Smooth muscle cell (in vitro differentiated cells): ENCODE results near the gene IPO4. TPM values are rescaled to one million over a fixed set of nuclear protein-coding genes. Genes with fewer than 3 reads are reported as not detected.

Experiments
- DNase-seq: peaks from one replicate; lab custom pipeline; 2025; ENCODE audit not compliant: unreplicated experiment; lab: John Stamatoyannopoulos, UW
- H2AFZ ChIP-seq: fragments of 200-600 bp; sonication (generic); 2 replicates; pipeline ENCODE4 v1.6.0; 2016; ENCODE audit warnings: antibody characterized with exemption, low read depth, mild to moderate bottlenecking
- H3F3A ChIP-seq: fragments of 200-600 bp; sonication (generic); 2 replicates; pipeline ENCODE4 v1.6.0; 2017; ENCODE audit warnings: antibody characterized with exemption, low read depth
- H3K27ac ChIP-seq: fragments of 200-600 bp; sonication (generic); 2 replicates; pipeline ENCODE4 v1.5.1; 2016; ENCODE audit warnings: low read depth, mild to moderate bottlenecking
- H3K27me3 ChIP-seq: fragments of 200-600 bp; sonication (generic); 2 replicates; pipeline ENCODE4 v1.6.1; 2016; ENCODE audit warnings: low read depth, mild to moderate bottlenecking
- H3K36me3 ChIP-seq: fragments of 200-600 bp; sonication (generic); 2 replicates; pipeline ENCODE4 v1.5.1; 2016; ENCODE audit warnings: low read depth
- H3K4me1 ChIP-seq: fragments of 200-600 bp; sonication (generic); 2 replicates; pipeline ENCODE4 v1.5.1; 2016; ENCODE audit warnings: low read depth
- H3K4me2 ChIP-seq: fragments of 200-600 bp; sonication (generic); 2 replicates; pipeline ENCODE4 v1.6.0; 2016; ENCODE audit warnings: mild to moderate bottlenecking
- H3K4me3 ChIP-seq: fragments of 200-600 bp; sonication (generic); 2 replicates; pipeline ENCODE4 v1.5.1; 2016; ENCODE audit warnings: mild to moderate bottlenecking
- H3K79me2 ChIP-seq: fragments of 200-600 bp; sonication (generic); 2 replicates; pipeline ENCODE4 v1.6.0; 2016; ENCODE audit warnings: low read depth, mild to moderate bottlenecking
- H3K9ac ChIP-seq: fragments of 200-600 bp; sonication (generic); 2 replicates; pipeline ENCODE4 v1.6.0; 2016; ENCODE audit warnings: low read depth
- H3K9me3 ChIP-seq: fragments of 200-600 bp; sonication (generic); replicated peaks from 2 replicates; pipeline ENCODE4 v1.5.1; 2016; ENCODE audit warnings: low read depth
- H4K20me1 ChIP-seq: fragments of 200-600 bp; sonication (generic); 2 replicates; pipeline ENCODE4 v1.6.0; 2016; ENCODE audit warnings: low read depth
- CTCF ChIP-seq: fragments of 200-600 bp; sonication (generic); IDR thresholded peaks from 2 replicates; pipeline ENCODE4 v1.5.1; 2017; ENCODE audit warnings: borderline replicate concordance, mild to moderate bottlenecking, antibody characterized with exemption; ENCODE audit not compliant: insufficient read depth, poor library complexity, severe bottlenecking
- WGBS: methylation state at CpG from one replicate; pipeline ENCODE4 v1.1.7; 2016; ENCODE audit warnings: low lambda C conversion rate; 5-methylcytosine and 5-hydroxymethylcytosine counted together
- polyA plus RNA-seq: library from polyadenylated mRNA; unstranded; fragments of >200 nt; fragmentation: Nextera tagmentation; extraction: Ambion mirVana; gene quantifications from 2 replicates; pipeline ENCODE4 v1.2.1, GENCODE V29; 2016
- total RNA-seq: library from RNA; depleted of rRNA; stranded (reverse); fragments of >200 nt; gene quantifications from 2 replicates; pipeline ENCODE4 v1.2.3, GENCODE V29; 2014

Gene IPO4
- total and polyA plus RNA-seq, 2 experiments from 2014 or later = 14.7 to 20.5 TPM

DNA sequence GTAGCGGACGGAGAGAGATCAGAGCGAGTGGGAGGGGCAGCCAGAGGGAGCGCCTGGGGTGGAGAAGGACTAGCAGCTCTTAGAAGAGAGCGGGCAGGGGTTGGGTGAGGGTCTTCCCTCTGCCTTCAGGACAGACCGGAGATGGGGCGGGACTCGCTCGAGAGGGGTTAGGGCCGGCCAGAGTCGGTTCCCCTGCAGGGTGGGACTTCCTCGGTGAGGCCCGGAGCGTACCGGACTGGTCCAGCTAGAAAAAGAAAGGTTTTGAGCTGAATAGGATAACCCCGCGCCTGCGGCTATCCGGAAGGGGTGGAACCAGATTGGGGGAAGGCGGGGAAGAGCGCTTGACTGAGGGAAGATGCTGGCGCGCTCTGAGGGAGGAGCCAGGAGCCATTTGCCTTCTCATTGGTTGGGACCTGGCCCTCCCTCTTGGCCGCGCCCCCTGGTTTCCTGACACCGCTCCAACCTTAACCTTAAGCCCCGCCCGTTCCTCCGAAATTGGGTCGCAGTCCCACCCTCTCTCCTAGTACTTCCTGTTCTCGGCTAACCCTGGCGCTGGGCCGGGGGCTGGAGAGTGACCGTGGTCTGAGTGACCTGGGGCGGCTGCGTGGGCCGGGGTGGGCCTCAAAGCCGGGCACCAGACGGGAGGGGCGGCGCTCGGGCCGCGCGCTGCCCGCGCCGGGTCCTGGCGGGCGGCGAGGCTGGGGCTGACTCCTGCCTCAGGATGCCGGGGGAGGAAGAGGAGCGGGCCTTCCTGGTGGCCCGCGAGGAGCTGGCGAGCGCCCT is 41.4 kb downstream of the IPO4 start, which contains the start of gene RNF31:
Gene RNF31 (plus strand): TSS at position 521 of the 783 bp plus-strand sequence. CDS start 201 bp downstream, at position 722.
- peaks cover 9% of the 10 kb centered on the region for H4K20me1 ChIP-seq
- H3K27ac ChIP-seq = peak within 1 kb of the TSS; percentile 93
- H3K4me2 ChIP-seq = peak within 1 kb of the TSS; percentile 88
- peaks cover 16% of the 10 kb centered on the region for H3F3A ChIP-seq
- H3K4me1 ChIP-seq = peaks cover 15% of the 10 kb centered on the region
- H3K9me3 ChIP-seq = no peaks in the 10 kb centered on the region
- peaks cover 24% of the 10 kb centered on the region for H3K79me2 ChIP-seq
- H3K4me3 ChIP-seq = peak within 1 kb of the TSS; percentile 86
- WGBS = under 1% methylated on average over 37 of the region's 57 CpGs
- no peaks in the 10 kb centered on the region for H3K27me3 ChIP-seq
- TF ChIP-seq CTCF = no peak
- H3K36me3 ChIP-seq = no peaks in the 10 kb centered on the region
- H2AFZ ChIP-seq = peak within 1 kb of the TSS; percentile 85
- H3K9ac ChIP-seq = peak within 1 kb of the TSS; percentile 82
- DNase-seq = peak; percentile 93

GRCh38 chr14:24146453-24146977 is 42.1 kb downstream of the IPO4 start, which contains the start of gene PSME2:
TSS of gene PSME2 (minus strand) at chr14:24146610. CDS start at chr14:24146581, 29 bp downstream.
- Histone ChIP-seq H3K79me2 (peaks cover 24% of the 10 kb centered on the region), H3K4me3 (peak within 1 kb of the TSS; percentile 86), H3K9me3 (no peaks in the 10 kb centered on the region), H3K4me2 (peak within 1 kb of the TSS; percentile 88), H3F3A (peaks cover 16% of the 10 kb centered on the region), H3K27me3 (no peaks in the 10 kb centered on the region), H3K36me3 (no peaks in the 10 kb centered on the region), H3K27ac (peak within 1 kb of the TSS; percentile 93), H2AFZ (peak within 1 kb of the TSS; percentile 85), H3K9ac (peak within 1 kb of the TSS; percentile 82), H3K4me1 (peaks cover 15% of the 10 kb centered on the region), H4K20me1 (peaks cover 9% of the 10 kb centered on the region)
- no peak for TF ChIP-seq CTCF
- DNase-seq = peak; percentile 93
- WGBS = 0% methylated on average over 13 of the region's 25 CpGs

DNA sequence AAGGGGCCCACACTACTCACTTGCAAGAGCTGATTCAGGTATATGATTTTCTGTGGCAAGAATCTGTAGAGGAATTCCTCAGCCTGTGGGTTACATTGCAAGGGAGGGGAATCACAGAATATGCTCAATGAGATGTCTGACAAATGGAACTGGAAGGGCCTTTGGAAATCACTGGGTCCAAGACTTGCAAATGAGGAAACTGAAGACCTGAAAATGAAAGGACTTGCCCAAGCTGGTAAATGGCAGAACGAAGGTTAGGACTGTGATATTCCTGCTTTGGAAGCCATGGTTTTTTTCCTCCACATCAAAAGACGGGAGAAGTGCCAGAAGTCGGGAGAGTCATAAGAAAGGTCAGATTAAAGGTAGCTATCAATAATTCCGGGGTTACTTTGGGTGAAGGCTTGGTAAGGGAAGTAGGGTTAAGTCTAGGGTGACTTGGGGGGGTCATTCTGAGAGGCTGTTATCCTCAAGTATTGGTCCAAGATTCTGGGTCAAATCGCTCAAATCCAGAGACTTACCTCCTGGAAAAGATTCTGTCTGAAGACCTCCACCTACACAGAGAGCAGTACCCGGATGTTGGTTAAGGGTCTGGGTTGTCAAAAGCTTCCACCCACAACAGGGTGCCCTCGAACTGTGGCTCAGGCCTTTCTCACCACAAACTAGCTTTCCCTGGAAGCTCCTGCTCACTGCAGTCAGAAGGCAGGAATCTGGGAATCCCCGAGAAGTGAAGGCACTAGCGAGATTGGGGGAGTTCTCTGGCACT is 42.7 kb downstream of the IPO4 start:
- Histone ChIP-seq H3K79me2 (peaks cover 24% of the 10 kb centered on the region), H2AFZ (peak overlapping the region; percentile 22), H3F3A (peaks cover 16% of the 10 kb centered on the region), H3K36me3 (no peaks in the 10 kb centered on the region), H3K9me3 (no peaks in the 10 kb centered on the region), H3K9ac (peak overlapping the region; percentile 82), H3K4me3 (peak overlapping the region; percentile 86), H3K4me1 (peaks cover 15% of the 10 kb centered on the region), H3K27me3 (no peaks in the 10 kb centered on the region), H3K27ac (peak overlapping the region; percentile 93), H4K20me1 (peaks cover 9% of the 10 kb centered on the region), H3K4me2 (peak overlapping the region; percentile 88)
- no peak for DNase-seq
- TF ChIP-seq CTCF = no peak
- 41% methylated on average over 9 of the region's 9 CpGs for WGBS
